ENCODE measurements around the gene CLEC4D.

- TF ChIP-seq RAD21 (IDR thresholded peaks at IDR 0.05; ENCODE audit: low read depth) (no peak), TCF12 (IDR thresholded peaks at IDR 0.05; ENCODE audit: low read depth) (no peak), CEBPB (IDR thresholded peaks at IDR 0.05) (no peak), TAF1 (IDR thresholded peaks at IDR 0.05; ENCODE audit: low read depth) (no peak), CREB1 (IDR thresholded peaks at IDR 0.05; ENCODE audit: low read depth) (no peak), EP300 (IDR thresholded peaks at IDR 0.05; ENCODE audit: borderline replicate concordance) (no peak), REST (IDR thresholded peaks at IDR 0.05; ENCODE audit: low read depth) (no peak), TEAD4 (IDR thresholded peaks at IDR 0.05) (no peak), USF1 (IDR thresholded peaks at IDR 0.05) (no peak), MAX (IDR thresholded peaks at IDR 0.05) (no peak)
Measured at GRCh38 chr12:8465301-8465996, 47.9 kb upstream of the CLEC4D start.
